Vagina (tissue), 2 donors: ENCODE data around the gene FGB. TPM values are rescaled to one million over a fixed set of nuclear protein-coding genes. Genes with fewer than 3 reads are reported as not detected.

ENCODE experiments used
- DNase-seq, 2 donors: peaks; one replicate each; pipeline ENCODE4 v3.0.0-alpha.2; 2017; ENCODE audit errors: extremely low spot score in 2 of 2
- H3K27ac ChIP-seq: fragments of 200-600 bp; sonication (generic); one replicate; pipeline ENCODE4 v1.5.1; 2019
- H3K27me3 ChIP-seq: fragments of 200-600 bp; sonication (generic); one replicate; pipeline ENCODE4 v1.5.1; 2019
- H3K36me3 ChIP-seq, 2 donors: fragments of 200-600 bp; sonication (generic); one replicate each; pipeline ENCODE4 v1.5.1; 2017 to 2019
- H3K4me1 ChIP-seq: fragments of 200-600 bp; sonication (generic); one replicate; pipeline ENCODE4 v1.5.1; 2019
- H3K4me3 ChIP-seq, 2 donors: fragments of 200-600 bp; sonication (generic); 1 replicate in 1 of 2; 2 replicates in 1 of 2; pipeline ENCODE4 v1.5.1; 2016 to 2019
- H3K9me3 ChIP-seq: fragments of 200-600 bp; sonication (generic); one replicate; pipeline ENCODE4 v1.5.1; 2019
- CTCF ChIP-seq, 3 experiments: fragments of 450-650 bp in 2 of 3; fragments of 200-600 bp in 1 of 3; sonication (generic) in 1 of 3; IDR thresholded peaks; one replicate each; pipeline ENCODE4 v1.5.1; 2017 to 2019; ENCODE audit warnings: antibody characterized with exemption in 3 of 3, mild to moderate bottlenecking in 2 of 3, moderate library complexity in 2 of 3
- POLR2A ChIP-seq, 2 donors: fragments of 450-650 bp; IDR thresholded peaks; one replicate each; pipeline ENCODE4 v1.6.1; 2017; ENCODE audit warnings: antibody characterized with exemption in 2 of 2, mild to moderate bottlenecking in 2 of 2, moderate library complexity in 2 of 2
- POLR2AphosphoS5 ChIP-seq, 2 donors: sonication (generic); formaldehyde crosslinking; IDR thresholded peaks; one replicate each; pipeline ENCODE4 v1.9.0; 2017; ENCODE audit warnings: antibody characterized with exemption in 2 of 2, mild to moderate bottlenecking in 2 of 2, low read depth in 1 of 2; ENCODE audit not compliant: insufficient read depth in 1 of 2
- intact Hi-C: fragments of 100-400 bp; cut with DNase I; formaldehyde crosslinking; loops from one replicate; pipeline ENCODE4 v1.15.1; 2023
- total RNA-seq: library from RNA; depleted of rRNA; stranded (reverse); fragments of >200 nt; gene quantifications from one replicate; pipeline ENCODE4 v1.2.3, GENCODE V29; 2016

FGB gene
- total RNA-seq, 1 donor from 2014 or later = not detected

- Histone ChIP-seq H3K27ac (no peak overlapping the region), H3K27me3 (no peaks in the 10 kb centered on the region), H3K9me3 (no peaks in the 10 kb centered on the region), H3K36me3 (no peaks in the 10 kb centered on the region), H3K4me3 (no peak overlapping the region), H3K4me1 (no peaks in the 10 kb centered on the region)
- intact Hi-C loops = no loop called here
- no peak for DNase-seq
- TF ChIP-seq CTCF (IDR thresholded peaks at IDR 0.05) (no peak), POLR2A (IDR thresholded peaks at IDR 0.05) (no peak), POLR2AphosphoS5 (IDR thresholded peaks at IDR 0.05; ENCODE audit: insufficient read depth in 1 of 2, low read depth in 1 of 2) (no peak)
Observed at GRCh38 chr4:154566639-154567204, 3.9 kb downstream of the FGB start.

- intact Hi-C loops = no loop called here
- Histone ChIP-seq H3K36me3 (no peaks in the 10 kb centered on the region), H3K9me3 (no peaks in the 10 kb centered on the region), H3K4me3 (no peak overlapping the region), H3K27me3 (no peaks in the 10 kb centered on the region), H3K4me1 (no peaks in the 10 kb centered on the region), H3K27ac (no peak overlapping the region)
- no peak for TF ChIP-seq POLR2AphosphoS5 (IDR thresholded peaks at IDR 0.05; ENCODE audit: insufficient read depth in 1 of 2, low read depth in 1 of 2)
- TF ChIP-seq CTCF (IDR thresholded peaks at IDR 0.05) = no peak
- TF ChIP-seq POLR2A (IDR thresholded peaks at IDR 0.05) = no peak
- no peak for DNase-seq
Observed at GRCh38 chr4:154569028-154569427, 6.2 kb downstream of the FGB start.

- no peaks in the 10 kb centered on the region for H3K36me3 ChIP-seq
Observed at GRCh38 chr4:154569584-154569983, 6.8 kb downstream of the FGB start.

GRCh38 chr4:154573190-154573870 is 10.5 kb downstream of the FGB start:
- no peak overlapping the region for H3K27ac ChIP-seq
- H3K9me3 ChIP-seq = no peaks in the 10 kb centered on the region
- no peaks in the 10 kb centered on the region for H3K27me3 ChIP-seq
- intact Hi-C loops = no loop called here
- DNase-seq = no peak
- TF ChIP-seq POLR2AphosphoS5 (IDR thresholded peaks at IDR 0.05; ENCODE audit: insufficient read depth in 1 of 2, low read depth in 1 of 2) (no peak), CTCF (IDR thresholded peaks at IDR 0.05) (no peak), POLR2A (IDR thresholded peaks at IDR 0.05) (no peak)
- H3K4me1 ChIP-seq = no peaks in the 10 kb centered on the region
- no peaks in the 10 kb centered on the region for H3K36me3 ChIP-seq
- no peak overlapping the region for H3K4me3 ChIP-seq

More at GRCh38 chr4:154569584-154569983, 6.8 kb downstream of the FGB start:
- Histone ChIP-seq H3K27ac (no peak overlapping the region), H3K27me3 (no peaks in the 10 kb centered on the region), H3K4me3 (no peak overlapping the region), H3K9me3 (no peaks in the 10 kb centered on the region), H3K4me1 (no peaks in the 10 kb centered on the region)
- intact Hi-C loops = no loop called here
- no peak for DNase-seq
- TF ChIP-seq POLR2AphosphoS5 (IDR thresholded peaks at IDR 0.05; ENCODE audit: insufficient read depth in 1 of 2, low read depth in 1 of 2) (no peak), CTCF (IDR thresholded peaks at IDR 0.05) (no peak), POLR2A (IDR thresholded peaks at IDR 0.05) (no peak)

GRCh38 chr4:154574311-154574710 is 11.5 kb downstream of the FGB start:
- Histone ChIP-seq H3K4me1 (no peaks in the 10 kb centered on the region), H3K4me3 (no peak overlapping the region), H3K9me3 (no peaks in the 10 kb centered on the region), H3K27ac (no peak overlapping the region), H3K36me3 (no peaks in the 10 kb centered on the region), H3K27me3 (no peaks in the 10 kb centered on the region)
- no peak for TF ChIP-seq CTCF (IDR thresholded peaks at IDR 0.05)
- no peak for TF ChIP-seq POLR2AphosphoS5 (IDR thresholded peaks at IDR 0.05; ENCODE audit: insufficient read depth in 1 of 2, low read depth in 1 of 2)
- TF ChIP-seq POLR2A (IDR thresholded peaks at IDR 0.05) = no peak
- DNase-seq = no peak
- intact Hi-C loops = no loop called here
